COLO829 (cell line): Measurements from ENCODE around the gene NCMAP.

Experiments used
- DNase-seq: peaks from one replicate; pipeline ENCODE4 v3.0.0; 2012; ENCODE audit warnings: low spot score

The NCMAP gene

GRCh38 chr1:24622218-24622617 lies 66.3 kb downstream of the NCMAP start:
- DNase-seq: no peak

DNA sequence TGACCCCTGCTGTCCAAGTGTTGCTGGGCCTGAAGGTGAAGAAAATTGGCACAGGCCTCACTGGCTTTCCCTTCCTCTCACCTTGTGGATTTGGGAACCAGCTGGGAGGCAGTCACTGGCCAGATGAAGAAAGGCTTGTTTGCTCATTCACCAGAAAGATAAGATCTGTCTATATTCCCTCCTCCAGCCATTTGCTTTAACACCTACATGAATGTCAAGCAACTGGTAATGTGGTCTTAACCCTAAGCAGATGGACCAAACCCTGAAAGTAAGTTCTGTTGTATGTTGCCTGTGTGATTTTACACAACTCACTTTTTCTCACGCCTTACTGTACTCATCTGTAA lies 76.9 kb downstream of the NCMAP start:
- no peak for DNase-seq

DNA sequence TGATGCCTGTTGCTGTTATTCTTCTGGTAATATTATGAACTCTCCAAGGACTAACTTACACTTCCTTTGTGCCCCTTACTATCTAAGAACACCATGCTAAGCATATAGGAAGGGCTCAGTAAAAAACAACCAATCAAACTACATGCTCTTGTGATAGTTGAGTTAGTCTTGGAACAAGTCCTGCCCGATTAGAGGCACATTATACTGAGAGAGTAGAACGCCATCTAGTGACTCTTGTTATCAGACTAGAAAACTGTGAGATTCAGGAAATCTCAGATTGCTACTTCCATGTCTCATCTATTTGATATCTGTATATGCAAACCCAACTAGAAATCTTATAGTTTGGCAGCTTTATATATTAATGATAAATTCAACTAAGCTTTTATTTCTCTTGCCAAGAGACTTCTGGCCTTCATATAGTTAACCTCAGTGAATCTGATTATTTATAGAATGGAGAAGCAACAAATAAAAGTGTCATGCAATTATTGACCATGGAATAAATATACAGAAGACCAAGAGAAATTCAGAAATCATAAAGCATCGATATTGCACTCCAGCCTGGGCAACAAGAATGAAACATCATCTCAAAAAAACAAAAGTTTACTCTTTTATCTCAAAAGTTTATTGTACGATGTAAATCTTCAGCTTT lies 79.4 kb downstream of the NCMAP start:
- peak; percentile 79 for DNase-seq

GRCh38 chr1:24636661-24637357 lies 80.9 kb downstream of the NCMAP start:
- DNase-seq: no peak

DNA sequence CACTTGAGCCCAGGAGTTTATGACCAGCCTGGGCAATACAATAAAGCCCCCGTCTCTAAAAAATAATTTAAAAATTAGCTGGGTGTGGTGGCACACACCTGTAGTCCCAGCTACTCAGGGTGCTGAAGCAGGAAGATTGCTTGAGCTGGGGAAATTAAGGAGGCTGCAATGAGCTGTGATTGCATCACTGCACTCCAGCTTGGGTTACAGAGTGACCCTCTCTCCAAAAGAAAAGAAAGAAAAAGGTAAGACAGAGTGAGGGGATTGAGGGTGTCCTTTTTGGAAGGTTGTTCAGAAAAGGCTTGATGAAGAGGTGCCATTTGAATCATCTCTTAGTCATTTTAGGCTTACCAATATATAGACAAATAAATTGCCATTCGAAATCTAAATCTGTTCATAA lies 83.2 kb downstream of the NCMAP start:
- no peak for DNase-seq

DNA sequence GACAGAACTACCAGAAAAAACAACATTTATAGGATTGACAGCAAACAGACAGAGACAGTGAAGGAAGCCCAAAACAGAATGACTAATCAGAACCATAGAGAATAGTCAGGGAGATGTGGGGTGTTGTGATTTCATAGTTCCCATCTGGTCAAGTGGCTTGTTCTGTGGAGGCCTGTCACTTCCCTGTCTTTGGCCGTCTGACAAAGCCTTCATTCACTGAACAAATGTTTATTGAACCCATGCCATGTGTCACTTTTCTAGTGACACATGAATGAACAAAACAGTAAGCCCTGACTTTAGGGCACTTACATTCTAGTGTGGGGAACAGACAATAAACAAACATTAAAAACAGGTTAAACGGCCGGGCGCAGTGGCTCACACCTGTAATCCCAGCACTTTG lies 84.0 kb downstream of the NCMAP start:
- DNase-seq: no peak

DNA sequence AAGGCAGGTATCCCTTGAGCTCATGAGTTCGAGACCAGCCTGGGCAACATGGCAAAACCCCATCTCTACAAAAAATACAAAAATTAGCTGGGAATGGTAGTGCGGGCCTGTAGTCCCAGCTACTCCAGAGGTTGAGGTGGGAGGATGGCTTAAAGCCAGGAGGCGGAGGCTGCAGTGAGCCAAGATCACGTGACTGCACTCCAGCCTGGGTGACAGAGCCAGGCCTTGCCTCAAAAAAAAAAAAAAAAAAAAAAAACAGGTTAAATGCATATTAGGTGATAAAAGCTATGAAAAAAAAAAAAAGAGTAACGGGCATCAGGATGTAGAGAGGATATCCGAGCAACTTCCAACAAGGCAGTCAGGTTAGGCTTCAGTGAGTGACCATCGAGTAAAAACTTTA lies 84.4 kb downstream of the NCMAP start:
- no peak for DNase-seq

DNA sequence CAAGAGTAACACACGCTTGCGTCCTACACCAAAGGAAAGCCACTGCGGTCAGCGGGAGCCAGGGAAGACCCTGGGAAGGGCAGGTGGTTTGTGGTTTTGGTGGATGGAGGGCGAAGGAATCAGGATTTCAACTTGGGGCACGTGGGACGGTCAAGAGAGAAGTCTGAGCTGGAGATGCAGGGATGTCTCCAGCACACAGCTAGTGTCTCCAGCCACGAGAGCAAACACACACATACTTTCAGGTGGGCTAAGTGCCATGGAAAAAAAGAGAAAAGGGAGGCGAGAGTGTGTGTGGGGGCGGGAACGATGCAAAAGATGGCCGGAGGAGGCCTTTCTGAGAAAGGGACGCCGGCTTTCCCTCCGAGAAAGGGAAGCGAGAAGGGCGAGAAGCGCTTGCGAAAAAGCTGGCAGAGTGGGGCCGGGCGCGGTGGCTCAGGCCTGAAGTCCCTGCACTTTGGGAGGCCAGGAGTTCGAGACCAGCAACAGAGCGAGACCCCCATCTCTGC lies 85.8 kb downstream of the NCMAP start:
- no peak for DNase-seq

- peak; percentile 99 for DNase-seq
Measured at GRCh38 chr1:24642481-24643362, 86.8 kb downstream of the NCMAP start, which contains the start of gene SRRM1. Gene SRRM1 (plus strand): TSS chr1:24643302. CDS start chr1:24643327, 25 bp downstream.

GRCh38 chr1:24643363-24644099 lies 87.6 kb downstream of the NCMAP start:
- no peak for DNase-seq

GRCh38 chr1:24644100-24644384 lies 88.2 kb downstream of the NCMAP start:
- DNase-seq: no peak

- no peak for DNase-seq
Measured at GRCh38 chr1:24648919-24649318, 93.0 kb downstream of the NCMAP start.

- DNase-seq: no peak
Measured at GRCh38 chr1:24652382-24652781, 96.5 kb downstream of the NCMAP start.

DNA sequence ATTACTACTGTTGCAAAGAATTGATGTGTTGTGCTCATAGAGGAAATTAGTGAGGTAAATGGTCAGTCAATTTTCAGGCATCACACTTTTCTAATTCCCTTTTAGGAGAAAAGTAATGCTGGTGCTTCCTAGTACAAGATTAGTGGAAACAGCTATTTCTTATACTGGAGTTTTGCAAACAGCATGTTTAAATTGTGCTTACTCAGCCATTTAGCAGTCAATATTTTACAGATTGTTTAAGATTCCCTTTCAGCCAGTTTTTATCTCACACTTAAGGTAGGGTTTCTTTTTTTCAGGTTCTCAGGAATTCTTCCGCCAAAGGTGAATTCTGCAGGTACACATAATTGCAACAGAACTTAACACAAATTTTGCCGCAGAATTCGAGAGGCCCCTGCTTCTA lies 98.1 kb downstream of the NCMAP start:
- no peak for DNase-seq

GRCh38 chr1:24656046-24656445 lies 100.2 kb downstream of the NCMAP start:
- no peak for DNase-seq

DNA sequence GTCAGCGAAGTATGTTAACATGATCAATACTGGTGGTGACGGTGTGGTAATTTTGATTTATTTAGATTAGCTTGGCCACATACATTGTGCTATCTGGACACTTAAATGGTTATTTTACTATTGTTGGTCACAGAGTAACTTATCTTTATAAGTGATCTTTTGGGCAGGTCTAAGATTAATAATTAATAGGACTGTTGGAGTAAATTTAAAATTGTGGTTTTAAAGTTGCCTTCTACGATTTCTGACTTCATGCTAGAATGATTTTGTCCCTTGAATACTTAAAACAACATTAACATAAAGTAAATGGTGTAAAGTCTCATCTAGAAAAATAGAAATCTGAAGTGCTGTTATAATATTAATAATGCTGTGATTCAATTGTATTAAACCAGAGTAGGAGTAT lies 101.9 kb downstream of the NCMAP start:
- DNase-seq: no peak
